ENCODE data around the gene SLPI.

The SLPI gene

GRCh38 chr20:45254383-45255262, at the start of gene SLPI:
Gene SLPI (minus strand): TSS chr20:45254564. CDS start chr20:45254543, 21 bp downstream.
- DNase-seq (ENCODE audit: low read depth in 1 of 2, low spot score in 1 of 2) = peak in 1 of 2 experiments; percentile 56
- TF ChIP-seq JUND (IDR thresholded peaks at IDR 0.05; ENCODE audit: low read depth) = no peak
- in situ Hi-C loops (cut with HindIII; ENCODE audit: low pct_unique_long_range_greater_than_20kb, low sequenced_read_pairs) = no loop called here

- DNase-seq (ENCODE audit: low read depth in 1 of 2, low spot score in 1 of 2) = no peak
- TF ChIP-seq JUND (IDR thresholded peaks at IDR 0.05; ENCODE audit: low read depth) = no peak
- in situ Hi-C loops (cut with HindIII; ENCODE audit: low pct_unique_long_range_greater_than_20kb, low sequenced_read_pairs) = no loop called here
These were observed 49.5 kb upstream of the SLPI start for GRCh38 chr20:45303586-45304463.

- in situ Hi-C loops (cut with HindIII; ENCODE audit: low pct_unique_long_range_greater_than_20kb, low sequenced_read_pairs) = no loop called here
- no peak for TF ChIP-seq JUND (IDR thresholded peaks at IDR 0.05; ENCODE audit: low read depth)
- DNase-seq (ENCODE audit: low read depth in 1 of 2, low spot score in 1 of 2) = no peak
These were observed 47.5 kb upstream of the SLPI start for GRCh38 chr20:45301824-45302271.

GRCh38 chr20:45300961-45301360, 46.6 kb upstream of the SLPI start:
- DNase-seq (ENCODE audit: low read depth in 1 of 2, low spot score in 1 of 2) = peak in 1 of 2 experiments; percentile 54

GRCh38 chr20:45299786-45300185, 45.4 kb upstream of the SLPI start:
- no peak for DNase-seq (ENCODE audit: low read depth in 1 of 2, low spot score in 1 of 2)
- in situ Hi-C loops (cut with HindIII; ENCODE audit: low pct_unique_long_range_greater_than_20kb, low sequenced_read_pairs) = no loop called here
- no peak for TF ChIP-seq JUND (IDR thresholded peaks at IDR 0.05; ENCODE audit: low read depth)

More at GRCh38 chr20:45300961-45301360, 46.6 kb upstream of the SLPI start:
- in situ Hi-C loops (cut with HindIII; ENCODE audit: low pct_unique_long_range_greater_than_20kb, low sequenced_read_pairs) = no loop called here
- TF ChIP-seq JUND (IDR thresholded peaks at IDR 0.05; ENCODE audit: low read depth) = no peak

- in situ Hi-C loops (cut with HindIII; ENCODE audit: low pct_unique_long_range_greater_than_20kb, low sequenced_read_pairs) = no loop called here
- DNase-seq (ENCODE audit: low read depth in 1 of 2, low spot score in 1 of 2) = no peak
- TF ChIP-seq JUND (IDR thresholded peaks at IDR 0.05; ENCODE audit: low read depth) = no peak
These were observed 43.6 kb upstream of the SLPI start for GRCh38 chr20:45297786-45298497.

GRCh38 chr20:45294659-45295058, 40.3 kb upstream of the SLPI start:
- TF ChIP-seq JUND (IDR thresholded peaks at IDR 0.05; ENCODE audit: low read depth) = no peak
- no peak for DNase-seq (ENCODE audit: low read depth in 1 of 2, low spot score in 1 of 2)
- in situ Hi-C loops (cut with HindIII; ENCODE audit: low pct_unique_long_range_greater_than_20kb, low sequenced_read_pairs) = no loop called here

GRCh38 chr20:45294003-45294368, 39.6 kb upstream of the SLPI start:
- no peak for DNase-seq (ENCODE audit: low read depth in 1 of 2, low spot score in 1 of 2)
- in situ Hi-C loops (cut with HindIII; ENCODE audit: low pct_unique_long_range_greater_than_20kb, low sequenced_read_pairs) = no loop called here
- TF ChIP-seq JUND (IDR thresholded peaks at IDR 0.05; ENCODE audit: low read depth) = no peak

GRCh38 chr20:45293041-45294002, 39.0 kb upstream of the SLPI start:
- TF ChIP-seq JUND (IDR thresholded peaks at IDR 0.05; ENCODE audit: low read depth) = no peak
- in situ Hi-C loops (cut with HindIII; ENCODE audit: low pct_unique_long_range_greater_than_20kb, low sequenced_read_pairs) = no loop called here
- DNase-seq (ENCODE audit: low read depth in 1 of 2, low spot score in 1 of 2) = peak; percentile 85 to 99

GRCh38 chr20:45292343-45292742, 38.0 kb upstream of the SLPI start:
- TF ChIP-seq JUND (IDR thresholded peaks at IDR 0.05; ENCODE audit: low read depth) = no peak
- no peak for DNase-seq (ENCODE audit: low read depth in 1 of 2, low spot score in 1 of 2)
- in situ Hi-C loops (cut with HindIII; ENCODE audit: low pct_unique_long_range_greater_than_20kb, low sequenced_read_pairs) = no loop called here

- in situ Hi-C loops (cut with HindIII; ENCODE audit: low pct_unique_long_range_greater_than_20kb, low sequenced_read_pairs) = no loop called here
- no peak for DNase-seq (ENCODE audit: low read depth in 1 of 2, low spot score in 1 of 2)
- no peak for TF ChIP-seq JUND (IDR thresholded peaks at IDR 0.05; ENCODE audit: low read depth)
These were observed 37.2 kb upstream of the SLPI start for GRCh38 chr20:45291526-45291925.

Data from T47D (cell line).